Measurements from ENCODE around the gene RAB3IP.
A peak's percentile ranks its signal among the peaks of the same experiment; 100 is the strongest.

RAB3IP gene

DNA sequence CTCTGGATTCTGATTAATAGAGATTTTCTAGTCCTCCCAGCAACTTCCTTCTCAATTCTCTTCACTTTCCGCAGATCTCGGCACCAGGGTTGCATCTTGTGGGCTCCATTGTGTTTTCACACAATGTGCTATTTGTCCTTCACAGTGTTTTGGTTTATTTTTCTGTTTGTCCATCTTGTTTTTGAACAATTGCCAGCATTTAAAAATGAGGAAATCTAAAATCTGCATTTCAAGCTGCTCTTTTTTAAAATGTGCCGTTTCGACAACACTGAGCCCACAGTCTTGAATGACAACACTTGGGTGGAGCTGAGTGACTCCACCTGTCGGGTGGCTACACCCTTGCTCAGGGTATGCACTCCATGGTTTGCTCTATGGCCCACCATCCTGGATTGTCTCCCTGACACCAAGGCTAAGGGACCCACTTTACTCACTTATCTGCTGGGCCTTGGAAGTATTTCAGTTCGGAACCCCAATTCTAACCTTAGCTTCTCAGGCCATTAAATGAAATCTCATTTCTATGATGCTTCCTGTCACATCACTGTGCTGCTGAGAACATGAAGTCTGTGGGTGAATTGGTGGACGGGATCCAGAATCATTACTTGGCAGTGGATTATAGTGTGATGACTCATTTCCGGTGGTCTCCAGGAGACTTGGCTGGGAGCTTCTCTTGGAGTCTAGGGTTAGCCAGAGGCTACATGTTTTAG, 82.9 kb downstream of the RAB3IP start:
- H3K4me1 ChIP-seq (ENCODE audit: control insufficient read depth, insufficient read depth, low read length) = peaks cover 14% of the 10 kb centered on the region
- H3K9me3 ChIP-seq (replicated peaks; ENCODE audit: low read length) = no peaks in the 10 kb centered on the region
- no peaks in the 10 kb centered on the region for H3K36me3 ChIP-seq (ENCODE audit: insufficient read depth, low read length)
- H3K4me2 ChIP-seq (ENCODE audit: low read length) = peak overlapping the region; percentile 54
- no peak overlapping the region for H3K4me3 ChIP-seq (ENCODE audit: low read length)
- no peaks in the 10 kb centered on the region for H3K27me3 ChIP-seq (ENCODE audit: control insufficient read depth, insufficient read depth, low read length)
- no peak overlapping the region for H3K9ac ChIP-seq (ENCODE audit: low read depth, low read length)

DNA sequence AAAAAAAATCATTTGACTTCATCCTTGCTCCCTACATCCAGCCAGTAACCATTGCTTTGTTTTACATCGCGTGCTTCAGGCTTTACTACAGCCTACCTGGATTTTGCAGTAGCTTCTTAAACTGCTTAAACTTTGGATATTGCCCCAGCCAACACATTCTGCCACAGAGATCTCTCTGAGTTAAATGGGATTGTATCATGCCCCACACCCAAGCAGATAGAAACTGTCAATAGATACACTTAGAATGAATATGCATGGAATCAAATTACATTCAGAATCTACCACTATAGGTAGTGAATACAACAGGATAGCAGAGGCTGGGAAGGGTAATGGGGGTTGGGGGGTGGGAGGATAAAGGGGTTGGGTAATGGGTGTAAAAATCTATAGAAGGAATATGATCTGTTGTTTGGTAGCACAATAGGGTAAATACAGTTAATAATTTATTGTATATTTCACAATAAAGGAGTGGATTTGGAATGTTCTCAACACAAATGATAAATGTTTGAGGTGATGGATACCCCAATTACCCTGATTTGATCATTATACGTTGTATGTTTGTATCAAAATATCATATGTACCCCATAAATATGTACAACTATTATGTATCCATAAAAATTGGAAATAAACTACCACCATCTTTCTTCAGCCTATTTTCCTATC, 83.7 kb downstream of the RAB3IP start:
- Histone ChIP-seq H3K27me3 (ENCODE audit: control insufficient read depth, insufficient read depth, low read length) (no peaks in the 10 kb centered on the region), H3K36me3 (ENCODE audit: insufficient read depth, low read length) (no peaks in the 10 kb centered on the region), H3K4me1 (ENCODE audit: control insufficient read depth, insufficient read depth, low read length) (peaks cover 14% of the 10 kb centered on the region), H3K9me3 (replicated peaks; ENCODE audit: low read length) (no peaks in the 10 kb centered on the region), H3K9ac (ENCODE audit: low read depth, low read length) (no peak overlapping the region), H3K4me3 (ENCODE audit: low read length) (no peak overlapping the region), H3K4me2 (ENCODE audit: low read length) (peak overlapping the region; percentile 54)

DNA sequence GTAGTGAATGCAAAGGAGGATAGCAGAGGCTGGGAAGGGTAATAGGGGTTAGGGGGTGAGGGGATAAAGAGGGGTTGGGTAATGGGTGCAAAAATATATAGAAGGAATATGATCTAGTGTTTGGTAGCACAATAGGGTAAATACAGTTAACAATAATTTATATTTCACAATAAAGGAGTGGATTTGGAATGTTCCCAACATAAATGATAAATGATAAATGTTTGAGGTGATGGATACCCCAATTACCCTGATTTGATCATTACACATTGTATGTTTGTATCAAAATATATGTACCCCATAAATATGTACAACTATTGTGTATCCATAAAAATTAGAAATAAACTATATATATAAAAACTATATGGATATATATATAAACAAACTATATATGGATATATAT, 85.4 kb downstream of the RAB3IP start:
- no peaks in the 10 kb centered on the region for H3K9me3 ChIP-seq (replicated peaks; ENCODE audit: low read length)
- no peak overlapping the region for H3K9ac ChIP-seq (ENCODE audit: low read depth, low read length)
- H3K4me1 ChIP-seq (ENCODE audit: control insufficient read depth, insufficient read depth, low read length) = peaks cover 14% of the 10 kb centered on the region
- no peak overlapping the region for H3K4me2 ChIP-seq (ENCODE audit: low read length)
- no peak overlapping the region for H3K4me3 ChIP-seq (ENCODE audit: low read length)
- no peaks in the 10 kb centered on the region for H3K27me3 ChIP-seq (ENCODE audit: control insufficient read depth, insufficient read depth, low read length)
- H3K36me3 ChIP-seq (ENCODE audit: insufficient read depth, low read length) = no peaks in the 10 kb centered on the region

DNA sequence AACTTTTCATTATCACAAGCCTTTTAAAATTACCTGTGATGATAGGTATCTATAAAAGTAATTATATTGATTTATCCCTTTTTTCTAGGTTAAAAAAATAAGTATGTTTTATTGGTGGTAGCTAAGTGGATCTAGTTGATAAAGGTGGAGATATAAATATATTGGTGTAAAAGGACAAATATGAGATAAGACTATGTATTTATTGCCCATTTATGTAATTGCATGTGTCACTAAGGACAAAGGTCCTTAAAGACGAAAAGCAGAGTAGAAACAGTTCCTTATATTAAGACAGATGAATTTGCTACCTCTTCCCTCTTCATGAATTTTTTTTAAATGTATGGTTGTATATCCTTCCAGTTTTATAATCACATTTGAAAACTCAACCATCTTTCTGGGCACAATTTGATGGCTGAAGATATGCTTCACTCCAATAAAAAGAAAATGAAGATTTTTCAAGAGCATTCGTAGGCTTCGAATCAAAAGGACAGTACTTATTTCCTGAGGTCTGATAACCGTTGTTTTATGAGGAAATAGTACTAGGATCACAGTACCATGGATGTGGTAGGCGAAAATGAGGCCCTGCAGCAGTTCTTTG, 86.4 kb downstream of the RAB3IP start, which contains the start of gene MYRFL:
MYRFL (plus strand) TSS at position 262 of the 595 bp plus-strand sequence; CDS start at position 553, 291 bp downstream.
- Histone ChIP-seq H3K4me2 (ENCODE audit: low read length) (no peak within 1 kb of the TSS), H3K9ac (ENCODE audit: low read depth, low read length) (no peak within 1 kb of the TSS), H3K4me1 (ENCODE audit: control insufficient read depth, insufficient read depth, low read length) (peaks cover 14% of the 10 kb centered on the region), H3K27me3 (ENCODE audit: control insufficient read depth, insufficient read depth, low read length) (no peaks in the 10 kb centered on the region), H3K9me3 (replicated peaks; ENCODE audit: low read length) (no peaks in the 10 kb centered on the region), H3K4me3 (ENCODE audit: low read length) (no peak within 1 kb of the TSS), H3K36me3 (ENCODE audit: insufficient read depth, low read length) (no peaks in the 10 kb centered on the region)

DNA sequence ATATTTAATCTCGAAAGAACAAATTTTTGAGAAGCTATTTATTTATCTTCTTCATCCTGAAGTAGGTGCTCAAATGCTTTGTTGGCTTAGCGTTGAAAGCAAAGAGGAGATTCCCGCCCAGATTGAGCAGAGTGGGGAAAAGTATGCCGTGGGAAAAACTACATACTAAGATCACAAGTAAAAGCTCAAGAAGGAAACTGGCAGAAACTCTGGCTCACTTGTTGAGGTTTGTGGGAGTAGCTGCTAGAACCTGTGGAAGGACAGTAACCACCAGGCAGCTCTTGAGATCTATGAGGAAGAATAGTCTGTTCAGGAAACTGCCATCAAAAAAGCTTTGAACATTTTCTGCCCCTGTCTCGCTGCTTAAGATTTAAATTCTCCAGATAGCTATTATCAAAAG, 90.2 kb downstream of the RAB3IP start:
- H3K4me2 ChIP-seq (ENCODE audit: low read length) = no peak overlapping the region
- no peaks in the 10 kb centered on the region for H3K9me3 ChIP-seq (replicated peaks; ENCODE audit: low read length)
- no peak overlapping the region for H3K4me3 ChIP-seq (ENCODE audit: low read length)
- H3K36me3 ChIP-seq (ENCODE audit: insufficient read depth, low read length) = no peaks in the 10 kb centered on the region
- H3K9ac ChIP-seq (ENCODE audit: low read depth, low read length) = no peak overlapping the region
- H3K4me1 ChIP-seq (ENCODE audit: control insufficient read depth, insufficient read depth, low read length) = no peaks in the 10 kb centered on the region
- H3K27me3 ChIP-seq (ENCODE audit: control insufficient read depth, insufficient read depth, low read length) = no peaks in the 10 kb centered on the region

DNA sequence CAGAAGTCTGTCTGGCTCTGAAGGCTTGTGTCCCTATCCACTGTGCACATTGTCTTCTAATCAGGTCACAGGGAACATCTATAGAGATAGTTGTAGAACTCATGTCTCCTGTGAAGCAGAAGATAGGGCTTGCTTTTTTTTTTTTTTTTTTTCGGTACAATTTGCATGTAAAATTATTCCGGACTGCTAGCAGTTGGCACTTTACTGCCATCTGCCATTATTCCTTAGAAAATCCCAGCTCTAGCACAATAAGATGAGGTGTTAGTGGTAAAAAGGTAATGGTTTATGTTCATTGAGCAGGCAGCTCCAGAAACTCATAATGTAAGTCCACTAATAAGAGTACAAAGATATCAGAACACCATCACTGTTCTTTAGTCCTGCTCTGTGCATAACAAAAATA, 95.0 kb downstream of the RAB3IP start:
- Histone ChIP-seq H3K4me2 (ENCODE audit: low read length) (no peak overlapping the region), H3K4me1 (ENCODE audit: control insufficient read depth, insufficient read depth, low read length) (no peaks in the 10 kb centered on the region), H3K9me3 (replicated peaks; ENCODE audit: low read length) (no peaks in the 10 kb centered on the region), H3K27me3 (ENCODE audit: control insufficient read depth, insufficient read depth, low read length) (no peaks in the 10 kb centered on the region), H3K4me3 (ENCODE audit: low read length) (no peak overlapping the region), H3K9ac (ENCODE audit: low read depth, low read length) (no peak overlapping the region), H3K36me3 (ENCODE audit: insufficient read depth, low read length) (no peaks in the 10 kb centered on the region)

DNA sequence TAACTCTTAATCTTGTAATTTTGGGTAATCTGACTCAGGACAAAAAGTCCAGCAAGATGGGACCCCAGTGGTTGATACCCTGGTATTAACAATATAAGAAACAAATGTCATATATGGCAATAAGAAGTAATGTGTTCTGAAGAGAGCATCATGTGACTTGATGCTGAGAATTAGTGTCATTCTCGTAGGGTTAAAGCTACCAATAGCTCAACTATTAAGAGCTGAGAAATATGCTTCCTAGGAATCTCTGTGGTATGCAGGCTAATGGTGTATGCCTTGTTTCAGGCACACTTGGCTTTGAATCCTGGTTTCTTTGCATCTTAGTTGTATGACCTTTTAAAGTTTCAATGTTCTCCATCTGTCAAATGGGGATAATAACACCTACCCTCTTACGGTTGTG, 95.5 kb downstream of the RAB3IP start:
- Histone ChIP-seq H3K27me3 (ENCODE audit: control insufficient read depth, insufficient read depth, low read length) (no peaks in the 10 kb centered on the region), H3K9me3 (replicated peaks; ENCODE audit: low read length) (no peaks in the 10 kb centered on the region), H3K4me1 (ENCODE audit: control insufficient read depth, insufficient read depth, low read length) (no peaks in the 10 kb centered on the region), H3K36me3 (ENCODE audit: insufficient read depth, low read length) (no peaks in the 10 kb centered on the region), H3K9ac (ENCODE audit: low read depth, low read length) (no peak overlapping the region), H3K4me2 (ENCODE audit: low read length) (no peak overlapping the region), H3K4me3 (ENCODE audit: low read length) (no peak overlapping the region)

DNA sequence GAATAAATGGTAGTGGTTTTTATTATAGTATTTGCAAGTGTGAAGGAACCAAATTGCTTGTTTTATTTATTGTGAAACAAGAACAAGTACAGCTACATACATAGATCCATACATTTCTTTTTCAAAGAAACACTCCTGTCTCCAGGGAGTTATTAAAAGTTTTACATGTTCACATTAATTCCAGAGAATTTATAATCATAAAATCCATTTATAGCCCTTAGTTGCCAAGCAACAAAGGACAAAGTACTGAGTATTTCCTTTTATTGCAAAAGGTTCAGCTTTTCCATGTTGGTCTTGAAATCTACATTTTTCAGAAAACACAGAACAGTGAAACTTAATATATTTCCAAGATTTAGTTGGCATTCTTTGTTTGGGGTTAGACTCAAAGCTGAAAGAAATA, 95.9 kb downstream of the RAB3IP start:
- Histone ChIP-seq H3K9me3 (replicated peaks; ENCODE audit: low read length) (no peaks in the 10 kb centered on the region), H3K4me2 (ENCODE audit: low read length) (no peak overlapping the region), H3K27me3 (ENCODE audit: control insufficient read depth, insufficient read depth, low read length) (no peaks in the 10 kb centered on the region), H3K36me3 (ENCODE audit: insufficient read depth, low read length) (no peaks in the 10 kb centered on the region), H3K4me1 (ENCODE audit: control insufficient read depth, insufficient read depth, low read length) (no peaks in the 10 kb centered on the region), H3K4me3 (ENCODE audit: low read length) (no peak overlapping the region), H3K9ac (ENCODE audit: low read depth, low read length) (no peak overlapping the region)

DNA sequence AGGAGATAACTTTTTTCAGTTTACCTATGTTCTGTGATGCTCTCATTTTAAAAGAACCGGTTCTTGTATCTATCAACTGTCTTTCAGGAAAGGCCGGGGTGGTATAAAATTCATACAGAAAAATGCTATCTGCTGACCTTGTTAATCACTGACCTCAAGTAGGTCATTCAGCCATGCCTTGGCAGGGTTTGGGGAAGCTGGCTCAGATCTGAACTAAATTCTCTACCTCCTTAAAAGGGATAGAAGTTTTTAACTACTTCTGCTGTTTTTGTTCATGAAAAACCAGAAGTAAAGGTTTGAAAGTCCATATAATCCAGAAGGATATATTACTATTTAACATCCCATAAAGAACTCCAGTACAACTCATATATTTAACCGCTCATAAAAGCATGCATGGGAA, 96.4 kb downstream of the RAB3IP start:
- no peaks in the 10 kb centered on the region for H3K27me3 ChIP-seq (ENCODE audit: control insufficient read depth, insufficient read depth, low read length)
- no peaks in the 10 kb centered on the region for H3K36me3 ChIP-seq (ENCODE audit: insufficient read depth, low read length)
- H3K4me2 ChIP-seq (ENCODE audit: low read length) = no peak overlapping the region
- H3K9me3 ChIP-seq (replicated peaks; ENCODE audit: low read length) = no peaks in the 10 kb centered on the region
- H3K4me3 ChIP-seq (ENCODE audit: low read length) = no peak overlapping the region
- H3K9ac ChIP-seq (ENCODE audit: low read depth, low read length) = no peak overlapping the region
- H3K4me1 ChIP-seq (ENCODE audit: control insufficient read depth, insufficient read depth, low read length) = no peaks in the 10 kb centered on the region

DNA sequence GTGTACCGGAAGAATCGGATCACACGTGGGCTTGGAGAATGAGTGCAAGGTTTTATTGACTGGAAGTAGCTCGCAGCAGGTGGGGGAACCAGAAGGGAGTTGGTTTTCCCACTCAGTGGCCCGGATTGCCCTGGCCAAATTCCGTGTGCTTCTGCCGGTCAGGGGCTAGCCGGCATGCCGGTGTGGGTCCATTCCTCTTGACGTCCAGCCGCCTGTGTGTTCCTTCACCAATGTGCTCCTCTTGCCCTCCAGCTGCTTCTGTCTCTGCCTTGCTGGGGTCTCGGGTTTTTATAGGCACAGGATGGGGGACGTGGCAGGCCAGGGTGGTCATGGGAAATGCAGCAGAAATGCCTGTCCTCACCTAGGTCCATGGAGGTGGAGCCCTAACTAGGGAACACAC, 97.4 kb downstream of the RAB3IP start:
- H3K4me1 ChIP-seq (ENCODE audit: control insufficient read depth, insufficient read depth, low read length) = no peaks in the 10 kb centered on the region
- H3K27me3 ChIP-seq (ENCODE audit: control insufficient read depth, insufficient read depth, low read length) = no peaks in the 10 kb centered on the region
- no peaks in the 10 kb centered on the region for H3K36me3 ChIP-seq (ENCODE audit: insufficient read depth, low read length)
- no peak overlapping the region for H3K9ac ChIP-seq (ENCODE audit: low read depth, low read length)
- no peak overlapping the region for H3K4me2 ChIP-seq (ENCODE audit: low read length)
- no peaks in the 10 kb centered on the region for H3K9me3 ChIP-seq (replicated peaks; ENCODE audit: low read length)
- H3K4me3 ChIP-seq (ENCODE audit: low read length) = no peak overlapping the region

DNA sequence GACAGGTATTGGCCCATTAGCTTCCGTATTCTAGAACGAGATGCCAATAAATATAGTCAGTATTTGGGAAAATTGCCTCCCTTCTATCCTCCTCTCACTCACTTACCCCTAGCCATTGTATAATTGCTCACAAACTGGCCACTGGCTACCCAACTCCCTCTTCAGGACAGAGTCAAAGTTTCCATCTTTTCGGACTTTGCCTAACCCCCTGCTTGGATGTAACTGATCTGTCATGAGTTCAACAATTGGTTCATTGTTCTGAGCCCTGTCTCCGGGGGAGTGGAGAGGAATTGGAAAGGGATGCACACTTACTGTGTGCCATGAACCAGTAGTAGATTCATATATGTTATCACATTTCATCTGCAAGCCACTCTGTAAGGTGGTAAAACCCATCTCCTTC, 98.5 kb downstream of the RAB3IP start:
- Histone ChIP-seq H3K9ac (ENCODE audit: low read depth, low read length) (no peak overlapping the region), H3K4me1 (ENCODE audit: control insufficient read depth, insufficient read depth, low read length) (no peaks in the 10 kb centered on the region), H3K27me3 (ENCODE audit: control insufficient read depth, insufficient read depth, low read length) (no peaks in the 10 kb centered on the region), H3K9me3 (replicated peaks; ENCODE audit: low read length) (no peaks in the 10 kb centered on the region), H3K4me3 (ENCODE audit: low read length) (no peak overlapping the region), H3K4me2 (ENCODE audit: low read length) (no peak overlapping the region), H3K36me3 (ENCODE audit: insufficient read depth, low read length) (no peaks in the 10 kb centered on the region)

Data from skeletal muscle satellite cell (primary cell).